Hematopoietic multipotent progenitor cell treated with erythropoietin and hydrocortisone succinate and interleukin-3 and kit ligand, for 15 days (in vitro differentiated cells): ENCODE results near the gene POLDIP3.
A peak's percentile ranks its signal among the peaks of the same experiment; 100 is the strongest.

Source experiments
- DNase-seq: peaks from one replicate; pipeline ENCODE4 v3.0.0-alpha.2; 2015; ENCODE audit warnings: low spot score

Gene POLDIP3

GRCh38 chr22:42642806-42643633 is 28.3 kb upstream of the POLDIP3 start:
- peak; percentile 61 for DNase-seq

GRCh38 chr22:42641801-42642413 is 27.2 kb upstream of the POLDIP3 start:
- no peak for DNase-seq

GRCh38 chr22:42639541-42640241 is 25.0 kb upstream of the POLDIP3 start:
- no peak for DNase-seq

GRCh38 chr22:42637555-42637954 is 22.9 kb upstream of the POLDIP3 start:
- no peak for DNase-seq

- DNase-seq = no peak
These were observed 21.8 kb upstream of the POLDIP3 start for GRCh38 chr22:42636506-42636905.

- peak; percentile 25 for DNase-seq
These were observed 20.8 kb upstream of the POLDIP3 start for GRCh38 chr22:42635531-42635930.

- DNase-seq = no peak
These were observed 18.3 kb upstream of the POLDIP3 start for GRCh38 chr22:42633013-42633412.

GRCh38 chr22:42632096-42632495 is 17.4 kb upstream of the POLDIP3 start:
- no peak for DNase-seq

GRCh38 chr22:42630901-42631602 is 16.4 kb upstream of the POLDIP3 start:
- DNase-seq = no peak

GRCh38 chr22:42630211-42630610 is 15.5 kb upstream of the POLDIP3 start:
- DNase-seq = no peak

GRCh38 chr22:42627981-42628380 is 13.3 kb upstream of the POLDIP3 start:
- no peak for DNase-seq

GRCh38 chr22:42626951-42627625 is 12.4 kb upstream of the POLDIP3 start:
- no peak for DNase-seq

- DNase-seq = no peak
These were observed 11.7 kb upstream of the POLDIP3 start for GRCh38 chr22:42626431-42626830.

GRCh38 chr22:42625416-42625815 is 10.7 kb upstream of the POLDIP3 start:
- DNase-seq = no peak

- DNase-seq = no peak
These were observed 9.9 kb upstream of the POLDIP3 start for GRCh38 chr22:42624551-42625106.

GRCh38 chr22:42623756-42624441 is 9.2 kb upstream of the POLDIP3 start:
- no peak for DNase-seq

- no peak for DNase-seq
These were observed 8.6 kb upstream of the POLDIP3 start for GRCh38 chr22:42623301-42623751.

GRCh38 chr22:42622061-42622710 is 7.5 kb upstream of the POLDIP3 start:
- no peak for DNase-seq

GRCh38 chr22:42621505-42622002 is 6.9 kb upstream of the POLDIP3 start:
- peak; percentile 66 for DNase-seq

- DNase-seq = no peak
These were observed 5.4 kb upstream of the POLDIP3 start for GRCh38 chr22:42620084-42620483.
